Erythroblast (primary cell): ENCODE measurements around the gene PPP1R12B.

Source experiments
- GATA1 ChIP-seq: IDR thresholded peaks from 2 replicates; pipeline ENCODE4 v1.6.1; 2011; ENCODE audit warnings: low read depth, mild to moderate bottlenecking, control low read depth, low read length, moderate library complexity
- POLR2A ChIP-seq: IDR thresholded peaks from 2 replicates; pipeline ENCODE4 v1.6.1; 2011; ENCODE audit warnings: mild to moderate bottlenecking, low read length

DNA sequence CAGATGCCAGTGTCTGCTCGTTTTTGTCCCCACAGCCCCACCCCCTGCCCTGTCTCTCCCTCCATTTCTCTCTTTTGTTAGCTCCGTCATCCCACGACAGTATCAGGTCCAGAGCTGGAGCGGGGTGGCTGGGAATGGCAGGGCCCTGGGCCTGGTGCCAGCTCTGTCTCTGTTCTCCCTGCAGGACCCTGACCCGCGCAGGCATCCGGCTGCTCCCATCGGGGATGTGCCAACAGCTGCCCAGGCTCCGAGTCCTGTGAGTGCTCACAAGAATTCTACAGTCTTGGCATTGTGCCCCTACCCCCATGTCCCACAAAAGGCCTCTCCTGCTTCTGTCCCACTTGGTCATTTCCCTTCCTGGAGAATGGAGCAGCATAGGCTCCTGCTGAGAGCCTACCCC is 44.1 kb upstream of the PPP1R12B start:
- TF ChIP-seq POLR2A, result no peak
- no peak for TF ChIP-seq GATA1
